Urothelium cell line (cell line): ENCODE measurements around the gene ARID3A.
"Not testable (repeated sequence)": the region's sequence is repeated elsewhere in the genome, so short reads cannot be mapped to it uniquely, and the experiment has no call there.

Source experiments
- DNase-seq: peaks from one replicate; pipeline ENCODE4 v3.0.0; 2011; ENCODE audit warnings: low spot score, mixed read lengths
- FAIRE-seq: peaks from 2 replicates; lab custom pipeline; 2011; peaks lifted over from hg19 to GRCh38; lab: Jason Lieb, UNC

Gene ARID3A

GRCh38 chr19:957578-957977 lies 31.7 kb downstream of the ARID3A start:
- not testable (repeated sequence) for DNase-seq, FAIRE-seq

- DNase-seq (peak; percentile 50), FAIRE-seq (no peak)
These were observed 33.4 kb downstream of the ARID3A start for GRCh38 chr19:958967-959855.

GRCh38 chr19:960020-960419 lies 34.2 kb downstream of the ARID3A start:
- DNase-seq: no peak
- FAIRE-seq: no peak

GRCh38 chr19:960601-960938 lies 34.7 kb downstream of the ARID3A start:
- FAIRE-seq: no peak

GRCh38 chr19:961866-962620 lies 36.2 kb downstream of the ARID3A start:
- FAIRE-seq (no peak), DNase-seq (no peak)

More at GRCh38 chr19:960601-960938, 34.7 kb downstream of the ARID3A start:
- DNase-seq: no peak

- DNase-seq (no peak), FAIRE-seq (no peak)
These were observed 37.0 kb downstream of the ARID3A start for GRCh38 chr19:962683-963400.

GRCh38 chr19:963486-963951 lies 37.7 kb downstream of the ARID3A start:
- DNase-seq (no peak), FAIRE-seq (no peak)

- DNase-seq: no peak
- no peak for FAIRE-seq
These were observed 38.3 kb downstream of the ARID3A start for GRCh38 chr19:964116-964520.

GRCh38 chr19:964761-965694 lies 39.2 kb downstream of the ARID3A start:
- DNase-seq (no peak), FAIRE-seq (no peak)

GRCh38 chr19:966485-967088 lies 40.8 kb downstream of the ARID3A start:
- DNase-seq (no peak), FAIRE-seq (no peak)

GRCh38 chr19:970695-971094 lies 44.9 kb downstream of the ARID3A start:
- FAIRE-seq: no peak
- no peak for DNase-seq

- FAIRE-seq: no peak
- no peak for DNase-seq
These were observed 46.0 kb downstream of the ARID3A start for GRCh38 chr19:971795-972194.

- no peak for DNase-seq
- no peak for FAIRE-seq
These were observed 46.4 kb downstream of the ARID3A start for GRCh38 chr19:972281-972680.

- FAIRE-seq (no peak), DNase-seq (no peak)
These were observed 48.1 kb downstream of the ARID3A start for GRCh38 chr19:973726-974563.

- FAIRE-seq: no peak
- DNase-seq: no peak
These were observed 48.9 kb downstream of the ARID3A start for GRCh38 chr19:974564-975257.

- DNase-seq: no peak
- no peak for FAIRE-seq
These were observed 50.6 kb downstream of the ARID3A start for GRCh38 chr19:976476-976875.

GRCh38 chr19:977058-977464 lies 51.2 kb downstream of the ARID3A start:
- DNase-seq: no peak
- no peak for FAIRE-seq

- DNase-seq (no peak), FAIRE-seq (no peak)
These were observed 53.5 kb downstream of the ARID3A start for GRCh38 chr19:979318-979741.
